ENCODE measurements around the gene MOB1A. TPM values are rescaled to one million over a fixed set of nuclear protein-coding genes. Genes with fewer than 3 reads are reported as not detected.

The MOB1A gene
- total RNA-seq, 1 experiment from 2014 or later: 92.6 TPM

DNA sequence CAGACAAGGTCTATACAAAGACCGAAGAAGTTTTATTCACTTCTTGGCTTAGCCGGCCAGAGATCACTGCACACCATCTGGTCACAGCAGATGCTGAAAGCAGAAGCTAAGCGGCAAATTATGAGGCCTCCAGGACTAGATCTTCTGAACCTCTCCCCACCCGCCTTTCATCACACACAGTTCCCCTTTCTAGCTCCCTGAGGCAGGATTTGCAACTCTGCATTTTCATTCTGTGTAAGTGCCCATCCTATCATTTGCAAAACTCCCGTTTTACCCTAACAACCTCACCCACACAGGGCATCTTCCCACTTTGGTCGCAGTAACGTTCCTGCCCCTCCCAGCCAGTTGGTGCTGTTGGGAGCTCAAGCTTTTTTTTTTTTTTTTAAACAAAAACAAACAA lies 3.1 kb upstream of the MOB1A start:
- intact Hi-C loops (cut with micrococcal nuclease): no loop called here
- H3K36me3 Mint-ChIP-seq (ENCODE audit: insufficient read depth, unreplicated experiment): no peaks in the 10 kb centered on the region
- ChIA-PET CTCF (interaction anchor here (0.6 to 1.3 kb wide), 2 partner anchors 61 to 75 kb away, joined by 3 to 4 read pairs; no protein-coding TSS in a partner anchor), POLR2A (interaction anchor here (4.6 to 5.8 kb wide), 2 partner anchors 8 to 17 kb away, joined by 112 to 148 read pairs; partner anchors contain the start of gene MTHFD2)
- H3K27ac Mint-ChIP-seq (ENCODE audit: low read depth, unreplicated experiment): no peak overlapping the region
- peaks cover 5% of the 10 kb centered on the region for H3K4me1 Mint-ChIP-seq (ENCODE audit: insufficient read depth, unreplicated experiment)
- H3K4me3 Mint-ChIP-seq (ENCODE audit: unreplicated experiment): no peak overlapping the region
- no TSS peak for BruUV-seq (replicated peaks)
- no peak for DNase-seq (ENCODE audit: unreplicated experiment)
- no peaks in the 10 kb centered on the region for H3K27me3 Mint-ChIP-seq (ENCODE audit: insufficient read depth, unreplicated experiment)
- no peaks in the 10 kb centered on the region for H3K9me3 Mint-ChIP-seq (ENCODE audit: unreplicated experiment)
- no peak for TF ChIP-seq CTCF (IDR thresholded peaks at IDR 0.05; ENCODE audit: unreplicated experiment)

- peak; percentile 47 for DNase-seq (ENCODE audit: unreplicated experiment)
- no TSS peak for BruUV-seq (replicated peaks)
- H3K27ac Mint-ChIP-seq (ENCODE audit: low read depth, unreplicated experiment): no peak overlapping the region
- H3K27me3 Mint-ChIP-seq (ENCODE audit: insufficient read depth, unreplicated experiment): no peaks in the 10 kb centered on the region
- H3K4me1 Mint-ChIP-seq (ENCODE audit: insufficient read depth, unreplicated experiment): peaks cover 19% of the 10 kb centered on the region
- TF ChIP-seq CTCF (IDR thresholded peaks at IDR 0.05; ENCODE audit: unreplicated experiment): peak; percentile 44
- POLR2A ChIA-PET: interaction anchor here (0.7 to 5.8 kb wide), 28 partner anchors 10 to 489 kb away, joined by 3 to 148 read pairs (median 5); partner anchors contain the start of genes BOLA3, DGUOK, MTHFD2 and STAMBP
- no peaks in the 10 kb centered on the region for H3K9me3 Mint-ChIP-seq (ENCODE audit: unreplicated experiment)
- peak overlapping the region; percentile 78 for H3K4me3 Mint-ChIP-seq (ENCODE audit: unreplicated experiment)
- no peaks in the 10 kb centered on the region for H3K36me3 Mint-ChIP-seq (ENCODE audit: insufficient read depth, unreplicated experiment)
- CTCF ChIA-PET: interaction anchor here (0.6 to 3.0 kb wide), 16 partner anchors 9 to 355 kb away, joined by 3 to 15 read pairs (median 3); no protein-coding TSS in a partner anchor
- intact Hi-C loops (cut with micrococcal nuclease): no loop called here
These were observed 585 bp upstream of the MOB1A start for GRCh38 chr2:74179063-74179865.

- intact Hi-C loops (cut with micrococcal nuclease): loop anchor here (1.0 kb wide), 1 partner anchor 22 kb away; no protein-coding TSS in a partner anchor
These were observed 983 bp downstream of the MOB1A start for GRCh38 chr2:74177696-74178095.

More at GRCh38 chr2:74177696-74178095, 983 bp downstream of the MOB1A start:
- H3K9me3 Mint-ChIP-seq (ENCODE audit: unreplicated experiment): no peaks in the 10 kb centered on the region
- H3K4me1 Mint-ChIP-seq (ENCODE audit: insufficient read depth, unreplicated experiment): peaks cover 19% of the 10 kb centered on the region
- CTCF ChIA-PET: interaction anchor here (0.6 to 3.0 kb wide), 10 partner anchors 9 to 497 kb away, joined by 3 to 15 read pairs (median 4); partner anchors contain the start of gene BOLA3
- DNase-seq (ENCODE audit: unreplicated experiment): no peak
- peak overlapping the region; percentile 78 for H3K4me3 Mint-ChIP-seq (ENCODE audit: unreplicated experiment)
- POLR2A ChIA-PET: interaction anchor here (0.7 to 5.8 kb wide), 26 partner anchors 10 to 440 kb away, joined by 3 to 148 read pairs (median 6); partner anchors contain the start of genes BOLA3, DGUOK, DUSP11 and MTHFD2
- no peak for TF ChIP-seq CTCF (IDR thresholded peaks at IDR 0.05; ENCODE audit: unreplicated experiment)
- H3K27me3 Mint-ChIP-seq (ENCODE audit: insufficient read depth, unreplicated experiment): no peaks in the 10 kb centered on the region
- H3K27ac Mint-ChIP-seq (ENCODE audit: low read depth, unreplicated experiment): peak overlapping the region; percentile 61
- BruUV-seq (replicated peaks): no TSS peak
- peaks cover 5% of the 10 kb centered on the region for H3K36me3 Mint-ChIP-seq (ENCODE audit: insufficient read depth, unreplicated experiment)
